Head of caudate nucleus (tissue), 42 donors: Measurements from ENCODE around the gene DGKB.

Experiments used
- DNase-seq, 42 donors: peaks; one replicate each; pipeline versions ENCODE4 v3.0.0 to v3.0.0-alpha.2; 2020 to 2021; ENCODE audit warnings: mixed read lengths in 7 of 42
- intact Hi-C: fragments of 100-400 bp; cut with DNase I; formaldehyde crosslinking; loops from one replicate; pipeline ENCODE4 v1.15.0; 2022

Gene DGKB

DNA sequence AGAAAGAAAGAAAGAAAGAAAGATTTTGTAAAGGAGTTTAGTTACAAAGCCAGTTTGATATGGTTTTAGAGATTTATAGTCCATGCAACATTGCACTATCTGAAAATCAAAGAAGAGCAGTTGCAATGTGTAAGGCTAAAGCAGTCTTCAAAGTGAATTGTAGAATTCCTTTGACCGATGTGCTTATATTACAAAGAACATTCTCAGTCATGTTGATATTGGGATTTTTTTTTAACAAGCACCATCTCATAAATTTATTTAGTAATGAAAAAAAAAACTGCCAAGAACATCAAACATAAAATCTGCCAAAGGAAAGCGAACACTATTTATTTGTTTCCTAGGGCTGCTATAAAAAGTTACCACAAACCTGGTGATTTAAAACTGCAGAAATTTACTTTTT is 133.3 kb downstream of the DGKB start:
- intact Hi-C loops, result no loop called here
- DNase-seq, result no peak

DNA sequence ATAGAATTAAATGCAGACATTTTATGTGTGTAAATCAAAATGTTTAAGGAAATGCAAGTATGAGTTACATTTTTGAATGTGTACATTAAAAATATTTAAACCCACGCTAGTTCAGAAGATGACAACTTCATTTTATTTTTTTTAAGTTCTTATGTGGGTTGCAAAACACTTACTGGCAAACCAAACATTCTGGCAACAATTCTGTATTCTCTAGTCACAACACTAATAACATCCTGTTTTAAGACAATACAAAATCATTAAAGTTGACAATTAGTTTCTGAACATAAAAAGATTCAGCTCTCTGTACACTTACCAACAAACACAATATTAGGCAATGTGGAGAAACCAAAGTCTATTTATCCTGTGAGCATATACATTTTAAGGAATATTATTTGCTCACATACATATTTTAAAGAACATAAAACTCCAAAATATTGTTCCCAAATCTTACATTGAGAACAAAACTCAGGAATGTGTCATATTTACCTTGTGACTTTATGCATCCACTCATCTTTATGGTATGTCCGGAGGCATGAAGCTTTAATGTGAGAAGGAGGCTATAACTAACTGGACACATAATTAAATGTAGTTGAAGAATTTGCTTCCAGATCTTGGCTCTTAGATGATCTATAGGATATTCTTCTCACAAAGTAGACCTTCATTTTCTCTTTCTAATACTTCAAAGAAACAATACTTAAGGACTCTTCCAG is 134.7 kb downstream of the DGKB start:
- DNase-seq, result no peak
- intact Hi-C loops, result no loop called here

DNA sequence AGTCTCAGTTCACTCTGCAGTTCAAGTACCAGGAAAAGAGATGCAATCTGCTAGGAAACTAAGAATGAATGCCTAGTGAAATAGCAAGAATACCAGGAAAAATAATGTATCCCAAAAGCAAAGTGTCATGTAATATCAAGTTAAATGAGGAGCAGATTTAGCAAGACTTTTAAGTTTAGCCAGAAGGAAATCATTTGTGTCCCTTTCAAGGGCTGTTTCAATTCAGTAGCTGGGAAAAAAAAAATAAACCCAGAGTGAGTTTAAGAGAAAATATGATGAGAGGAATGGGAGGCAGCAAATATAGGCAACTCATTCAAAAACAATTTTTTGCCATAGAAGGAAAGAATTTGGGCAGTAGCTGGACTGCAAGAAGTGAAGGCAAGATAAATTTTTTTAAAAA is 135.8 kb downstream of the DGKB start:
- intact Hi-C loops, result no loop called here
- no peak for DNase-seq

DNA sequence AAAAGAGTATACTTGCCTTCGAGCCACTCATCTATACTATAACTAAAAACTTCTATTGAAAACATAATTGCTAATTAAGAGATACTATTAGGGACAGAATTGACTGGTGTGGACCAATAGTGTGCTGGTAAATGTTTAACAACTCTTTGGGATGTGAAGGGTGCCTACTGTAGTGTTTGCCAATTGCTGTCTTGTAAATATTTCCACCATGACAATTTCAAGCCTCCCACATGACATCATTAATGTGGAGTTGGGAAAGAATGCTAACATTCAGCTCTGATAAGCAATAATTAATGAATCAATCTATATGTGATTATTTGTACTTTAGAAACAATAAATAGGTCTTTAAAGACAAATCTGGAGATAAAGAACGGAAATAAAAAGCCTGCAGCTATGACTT is 136.8 kb downstream of the DGKB start:
- DNase-seq, result no peak
- intact Hi-C loops, result no loop called here

DNA sequence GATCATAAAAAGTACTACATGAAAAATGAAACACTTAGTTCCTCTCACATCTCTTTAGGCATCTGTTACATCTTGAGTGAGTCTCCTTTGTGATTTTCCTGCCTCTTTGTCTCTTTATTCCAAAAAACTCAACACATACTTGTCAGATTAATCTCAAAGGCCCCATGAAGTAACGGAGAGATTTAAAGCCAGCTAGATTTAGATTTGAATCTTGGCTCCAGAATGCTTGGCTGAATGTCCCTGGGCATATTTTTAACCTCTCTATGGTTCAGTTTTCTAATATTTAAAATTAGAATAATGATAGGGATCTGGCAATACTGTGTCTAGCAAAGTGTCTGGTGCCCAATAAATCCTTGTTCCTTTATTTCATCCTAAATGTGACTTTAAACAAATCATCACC is 140.0 kb downstream of the DGKB start:
- intact Hi-C loops, result no loop called here
- no peak for DNase-seq

DNA sequence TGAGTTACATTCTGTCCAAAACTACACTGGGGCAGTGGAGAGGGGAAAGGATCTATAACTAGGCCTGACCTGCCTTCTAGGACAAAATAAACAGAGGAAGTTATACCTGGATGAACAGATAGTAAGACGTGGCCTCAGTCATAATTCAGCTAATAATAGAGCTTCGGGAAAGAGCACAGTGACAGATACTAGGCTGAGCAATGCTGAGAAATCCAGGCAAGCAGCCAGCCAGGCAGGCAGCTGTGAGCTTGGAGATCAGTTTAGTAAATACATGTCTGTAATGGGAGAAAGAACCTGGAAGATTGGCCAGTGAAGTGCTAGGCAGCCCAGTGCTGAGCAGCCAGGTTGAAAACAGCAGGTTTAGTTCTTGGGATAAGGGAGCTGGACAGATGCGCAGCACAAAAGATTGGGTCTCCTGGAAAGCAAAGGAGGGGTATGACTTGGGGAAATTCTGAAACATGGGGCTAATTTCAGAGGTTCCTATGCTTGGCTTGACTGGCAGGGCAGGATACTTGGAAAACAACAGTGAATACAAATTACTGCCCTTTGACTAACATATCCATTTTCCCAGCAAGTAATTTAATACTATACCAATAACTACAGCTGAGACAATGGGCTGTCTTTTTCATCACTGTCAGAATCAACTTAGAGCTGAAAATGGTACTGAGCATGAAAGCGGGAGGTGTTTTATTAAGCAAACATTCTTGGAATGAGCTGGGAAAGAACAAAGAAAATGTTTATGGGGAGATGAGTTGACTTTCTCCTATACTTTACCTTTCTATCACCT is 140.8 kb downstream of the DGKB start:
- DNase-seq, result peak; percentile 27 to 85 (median 66)
- intact Hi-C loops, result no loop called here

DNA sequence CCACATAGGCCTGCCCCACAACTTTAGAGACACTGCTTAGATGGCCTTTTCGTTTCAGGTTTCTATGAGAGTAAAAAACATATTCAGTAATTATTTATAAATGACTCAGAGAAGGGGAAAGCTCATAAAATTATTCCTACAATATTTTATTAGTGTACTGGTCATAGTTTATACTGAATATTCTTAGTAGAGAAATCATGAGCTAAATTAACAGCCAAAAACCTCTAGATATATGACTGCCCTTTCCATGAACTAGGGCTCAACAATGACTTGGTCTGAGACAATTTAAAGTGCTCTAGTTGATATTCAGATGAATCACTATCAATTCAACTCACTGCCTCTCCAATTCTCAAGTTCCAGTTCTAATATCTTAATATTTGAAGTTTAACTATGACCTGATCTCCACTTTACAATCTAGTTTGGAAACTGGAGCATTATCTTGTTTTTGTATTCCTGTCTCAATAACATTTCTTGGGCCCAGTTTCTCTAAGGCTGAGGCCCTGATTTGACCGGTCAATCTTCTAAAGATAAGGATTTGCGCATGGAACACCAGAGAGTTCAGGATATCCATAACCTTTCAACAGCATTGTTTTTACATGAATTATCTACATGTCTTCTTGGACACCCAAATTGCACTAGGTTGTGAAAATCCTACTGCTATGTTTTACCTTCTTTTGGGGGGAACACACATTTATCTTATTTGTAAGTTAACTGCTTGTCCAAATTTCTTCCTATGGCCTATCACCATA is 141.6 kb downstream of the DGKB start:
- intact Hi-C loops, result no loop called here
- no peak for DNase-seq

DNA sequence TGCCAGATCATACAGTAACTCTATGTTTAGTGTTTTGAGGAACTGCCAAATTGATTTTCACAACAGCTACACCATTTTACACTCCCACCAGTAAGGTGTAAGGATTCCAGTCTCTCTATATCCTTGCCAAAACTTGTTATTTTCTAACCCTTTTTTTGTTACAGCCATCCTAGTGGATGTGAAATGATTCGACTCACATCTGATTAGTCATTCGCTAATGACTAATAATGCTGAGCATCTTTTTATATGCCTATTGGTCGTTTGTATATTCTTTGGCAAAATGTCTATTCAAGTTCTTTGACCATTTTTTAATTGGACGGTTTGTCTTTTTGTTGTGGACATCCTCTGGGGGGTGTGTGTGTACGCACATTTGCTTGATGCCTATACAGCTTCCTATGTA is 142.8 kb downstream of the DGKB start:
- no peak for DNase-seq
- intact Hi-C loops, result no loop called here

DNA sequence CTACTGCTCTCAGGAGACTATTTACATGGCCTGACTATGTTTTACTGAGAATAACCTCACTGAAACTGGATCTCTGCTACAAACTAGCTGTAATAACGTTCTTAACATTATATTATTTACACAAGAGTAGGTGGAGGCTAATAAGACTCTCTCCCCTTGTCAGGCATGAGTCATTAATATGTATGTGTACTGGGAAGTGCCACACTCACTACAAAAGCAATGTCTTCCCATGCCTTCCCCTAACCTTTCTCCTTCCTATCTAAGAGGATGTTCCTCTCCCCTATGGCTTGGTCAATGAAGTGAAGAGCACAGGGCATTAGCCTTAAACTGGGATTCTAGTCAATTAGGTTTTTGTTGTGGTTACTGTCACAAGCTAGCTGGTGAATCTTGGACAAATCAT is 147.9 kb downstream of the DGKB start:
- intact Hi-C loops, result no loop called here

DNA sequence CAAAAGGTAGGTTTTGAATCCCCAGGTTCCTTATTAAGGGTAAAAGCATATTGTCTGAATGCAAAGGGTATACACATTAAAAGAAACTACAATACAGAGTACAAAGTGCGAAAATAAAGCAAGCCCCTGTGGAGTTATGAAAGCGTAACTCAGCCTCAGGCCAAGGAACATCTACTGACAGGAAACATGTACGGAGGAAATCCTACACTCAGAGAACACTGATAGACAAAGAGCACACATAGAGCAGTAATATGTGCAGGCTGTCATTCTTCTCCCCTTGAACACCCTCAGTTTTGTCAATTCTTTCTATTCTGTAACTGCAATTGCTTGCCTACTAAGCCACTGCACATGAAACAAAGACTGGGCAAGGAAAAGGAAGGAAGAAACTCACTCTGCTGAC is 150.2 kb downstream of the DGKB start:
- no peak for DNase-seq
- intact Hi-C loops, result no loop called here

More for the DNA sequence above, 147.9 kb downstream of the DGKB start:
- DNase-seq, result no peak

DNA sequence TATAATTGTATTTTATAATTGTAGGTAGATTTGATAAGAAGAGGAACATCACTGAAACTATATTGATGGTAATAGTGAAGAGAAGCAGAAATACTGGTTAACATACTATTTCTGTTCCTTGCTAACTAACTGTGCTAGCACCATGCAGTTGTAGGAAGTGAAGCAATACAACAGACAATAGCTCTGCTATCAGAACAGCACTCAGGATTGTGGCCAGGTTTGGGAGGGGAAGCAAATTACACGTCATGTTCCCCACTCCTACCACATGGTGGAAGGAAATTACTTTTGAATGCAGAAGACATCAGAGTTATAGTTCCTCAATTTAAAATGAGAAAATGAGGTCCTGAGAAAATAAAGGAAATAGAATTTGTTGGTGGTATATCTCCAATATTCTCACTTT is 151.1 kb downstream of the DGKB start:
- intact Hi-C loops, result no loop called here
- no peak for DNase-seq

DNA sequence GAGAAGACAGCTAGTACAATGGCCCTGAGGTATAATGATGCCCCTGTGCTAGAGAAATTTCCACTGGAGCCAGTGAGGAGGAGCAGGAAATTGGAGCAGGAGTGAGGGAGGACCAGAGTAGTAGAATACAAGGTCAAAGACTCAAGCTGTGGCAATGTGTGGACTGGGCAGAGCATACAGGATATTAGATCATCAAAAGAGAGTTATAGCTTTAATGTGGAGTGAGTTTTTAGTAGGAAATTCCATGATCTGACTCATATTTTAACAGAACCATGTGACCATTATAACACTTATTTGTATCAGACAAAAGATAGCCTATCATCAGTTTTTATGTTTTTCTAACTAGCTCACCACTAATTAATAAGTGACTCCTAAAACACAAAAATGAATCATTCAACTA is 154.1 kb downstream of the DGKB start:
- DNase-seq, result no peak
- intact Hi-C loops, result no loop called here

DNA sequence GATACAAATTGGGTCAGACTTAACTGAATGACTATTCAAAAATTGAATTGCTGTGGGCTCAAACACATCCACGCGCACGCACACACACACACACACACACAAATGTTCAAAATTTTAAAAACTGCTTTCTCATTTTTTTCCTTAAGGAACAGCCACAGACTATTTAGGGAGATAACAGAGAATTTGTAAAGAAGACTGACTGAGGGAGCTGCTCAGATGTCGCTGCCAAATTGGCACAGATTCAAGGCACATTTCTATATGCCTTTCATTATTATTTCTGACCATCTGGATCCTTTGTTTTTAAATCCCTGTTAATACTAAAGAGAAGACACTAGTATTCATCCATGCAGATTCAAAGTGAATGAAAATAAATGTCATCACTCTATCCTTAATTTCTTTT is 154.8 kb downstream of the DGKB start:
- DNase-seq, result peak in 1 of 42 donors; percentile 39
- intact Hi-C loops, result no loop called here

DNA sequence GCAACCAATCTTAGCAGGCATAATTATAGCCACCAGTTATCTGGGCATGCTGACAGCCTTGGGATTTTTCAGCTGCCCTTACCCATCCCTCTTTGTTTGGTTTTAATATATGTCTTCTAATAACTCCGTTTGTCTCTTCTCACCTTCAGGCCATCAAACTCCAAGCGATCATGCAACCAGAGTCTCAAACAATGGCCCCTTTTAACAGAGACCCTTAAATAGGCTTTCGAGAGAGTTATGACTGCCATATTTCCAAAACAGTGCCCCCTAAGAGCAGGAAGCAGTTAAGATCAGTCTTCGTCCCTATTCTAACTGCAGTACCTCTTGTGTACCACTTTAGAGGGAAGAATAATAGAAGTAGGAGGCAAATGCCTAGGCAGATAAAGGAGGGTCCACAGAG is 157.5 kb downstream of the DGKB start:
- intact Hi-C loops, result no loop called here
- no peak for DNase-seq

DNA sequence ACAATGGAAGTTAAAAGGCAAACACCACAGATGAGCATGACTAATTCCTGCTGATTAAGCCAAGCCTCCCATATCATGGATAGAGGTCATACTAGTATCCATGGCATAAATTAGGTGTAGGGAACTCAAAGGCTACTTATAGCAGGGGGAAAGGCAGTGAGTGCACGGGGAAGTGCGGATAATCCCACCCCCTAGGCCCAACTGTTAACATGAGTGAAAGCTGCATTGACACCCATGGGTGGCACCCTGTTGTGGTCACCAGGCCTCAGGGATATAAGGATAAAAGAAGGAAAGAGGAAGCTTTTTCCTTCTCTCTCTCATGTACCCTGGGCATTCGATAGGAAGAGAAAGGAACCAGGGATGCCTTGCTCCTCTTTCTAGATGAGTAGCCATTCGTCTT is 161.9 kb downstream of the DGKB start:
- intact Hi-C loops, result no loop called here
- DNase-seq, result no peak

DNA sequence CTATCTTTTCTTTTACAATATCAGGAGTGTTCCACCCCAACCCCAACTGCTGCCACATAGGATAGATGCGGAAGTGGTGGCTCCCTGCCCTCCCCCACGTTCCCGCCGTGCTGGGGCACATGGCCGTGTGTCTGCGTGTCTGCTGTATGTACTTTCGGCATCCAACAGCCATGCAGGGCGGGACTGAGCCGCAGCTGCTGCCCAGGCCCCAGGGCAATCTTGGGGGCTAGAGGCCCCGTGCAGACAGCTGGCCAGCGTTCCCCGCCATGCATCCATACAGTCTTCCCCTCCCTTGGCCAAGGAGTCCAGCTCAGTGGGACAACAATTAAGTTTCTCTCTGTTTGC is 162.7 kb downstream of the DGKB start:
- intact Hi-C loops, result no loop called here
- no peak for DNase-seq

DNA sequence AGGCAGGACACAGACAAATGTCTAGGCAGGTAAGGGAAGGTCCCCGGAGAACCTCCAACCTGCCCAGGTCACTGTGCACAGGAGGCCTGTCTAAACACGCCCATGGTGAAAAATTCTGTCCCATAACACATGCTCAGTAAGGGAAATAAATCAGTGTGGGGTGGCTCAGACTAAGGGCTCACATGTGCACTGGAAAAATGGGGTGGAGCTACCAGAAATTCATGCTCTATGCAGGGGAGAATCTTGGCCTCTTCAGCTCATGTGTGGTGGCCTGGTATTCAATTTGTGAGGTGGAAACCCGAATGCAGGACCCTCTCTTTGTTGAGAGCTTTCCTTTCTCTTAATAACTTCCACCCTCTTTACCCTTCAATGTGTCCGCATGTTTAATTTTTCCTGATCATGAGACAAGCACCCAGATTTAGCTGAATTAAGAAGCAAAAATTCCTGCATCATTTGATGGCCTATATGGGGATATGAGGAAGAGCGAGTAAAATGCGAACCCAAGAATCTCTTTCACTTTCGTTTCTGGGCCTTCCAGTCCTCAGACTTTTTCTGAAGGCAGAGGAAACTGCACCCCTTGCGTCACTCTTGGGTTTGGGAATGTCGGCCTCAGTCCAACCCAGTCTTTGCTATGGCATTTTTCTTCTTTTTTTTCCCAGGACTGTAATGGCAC is 163.2 kb downstream of the DGKB start:
- intact Hi-C loops, result no loop called here

DNA sequence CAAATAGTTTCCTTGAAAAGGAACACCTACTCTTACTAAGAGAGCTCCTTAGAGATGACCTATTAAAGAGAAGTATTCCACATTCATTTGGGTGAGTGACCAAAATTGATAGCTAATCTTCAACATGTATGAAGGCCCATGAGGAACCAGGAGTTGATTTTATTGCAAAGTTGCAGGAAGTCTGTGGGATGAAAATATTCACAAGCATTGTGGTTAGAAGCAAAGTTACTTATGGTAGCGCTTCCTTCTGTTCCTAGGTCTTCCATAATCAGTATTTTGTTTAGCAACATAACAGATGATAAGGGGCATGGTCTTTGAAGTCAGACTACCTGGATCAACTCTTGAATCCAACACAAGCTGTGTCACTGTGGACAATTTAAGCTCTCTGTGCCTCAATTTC is 164.5 kb downstream of the DGKB start:
- no peak for DNase-seq
- intact Hi-C loops, result no loop called here

More for the DNA sequence above, 163.2 kb downstream of the DGKB start:
- DNase-seq, result no peak

DNA sequence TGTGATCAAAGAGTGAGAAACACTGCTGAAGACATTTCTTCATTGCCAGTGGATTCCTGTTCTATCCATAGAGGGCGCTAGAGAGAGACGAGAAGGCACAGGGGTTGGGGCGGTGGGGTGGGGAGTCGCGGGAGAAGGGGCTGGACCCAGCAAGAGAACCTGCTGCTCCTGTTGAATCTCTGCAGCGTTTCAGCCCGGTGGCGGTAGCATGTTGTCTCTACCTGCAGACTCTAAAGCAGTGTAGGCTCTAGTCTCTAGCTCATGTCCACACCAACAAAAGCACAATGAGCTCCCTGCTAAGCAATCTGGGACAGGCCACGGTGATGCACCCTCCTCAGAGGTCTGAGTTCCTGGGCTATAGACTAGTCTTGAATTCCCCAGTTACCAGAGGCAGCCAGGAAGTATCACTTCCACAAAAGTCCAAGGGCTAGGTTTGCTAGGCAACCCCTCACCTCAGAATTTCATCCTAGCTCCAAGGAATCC is 167.7 kb downstream of the DGKB start:
- intact Hi-C loops, result no loop called here
- DNase-seq, result no peak

DNA sequence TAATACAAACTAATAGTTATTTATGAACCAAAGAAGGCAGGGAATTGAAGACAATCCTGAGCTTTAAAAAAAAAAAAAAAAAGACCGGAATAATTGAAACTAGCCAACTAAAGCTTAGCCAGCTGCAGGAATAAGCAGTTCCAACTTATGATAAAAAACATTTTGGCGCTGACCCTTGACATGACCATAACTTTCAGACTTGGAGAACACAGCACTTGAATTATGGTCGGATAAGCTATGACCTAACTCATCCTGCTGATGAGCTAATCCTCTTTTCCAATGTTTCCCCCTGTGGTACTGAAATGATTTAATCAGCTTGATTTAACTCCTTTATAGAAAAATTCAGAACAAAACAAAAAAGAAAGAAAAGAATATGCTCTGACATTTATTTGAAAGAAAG is 181.8 kb downstream of the DGKB start:
- no peak for DNase-seq
- intact Hi-C loops, result no loop called here
